HepG2 (cell line): ENCODE measurements around the gene FASTKD1. TPM values are rescaled to one million over a fixed set of nuclear protein-coding genes. Genes with fewer than 3 reads are reported as not detected.

ENCODE experiments used
- HMG20B ChIP-seq: conservative IDR thresholded peaks from 2 replicates; pipeline ENCODE4 v1.6.1; 2016; ENCODE audit warnings: missing genetic modification reagents, missing compliant biosample characterization
- NR2F6 ChIP-seq, 2 experiments: IDR thresholded peaks; 2 replicates each; pipeline ENCODE4 v1.6.1; 2016; ENCODE audit warnings: antibody characterized with exemption in 1 of 2, mild to moderate bottlenecking in 1 of 2
- SAP130 ChIP-seq: IDR thresholded peaks from 2 replicates; pipeline ENCODE4 v1.6.1; 2016; ENCODE audit warnings: low read depth
- SCMH1 ChIP-seq: sonication (generic); formaldehyde crosslinking; IDR thresholded peaks from 2 replicates; pipeline ENCODE4 v1.9.0; 2021; ENCODE audit warnings: missing genetic modification reagents, mild to moderate bottlenecking, borderline replicate concordance
- TMF1 ChIP-seq: sonication (generic); formaldehyde crosslinking; IDR thresholded peaks from 2 replicates; pipeline ENCODE4 v1.8.1; 2022; ENCODE audit warnings: low read depth, missing genetic modification reagents
- ZNF10 ChIP-seq: sonication (generic); formaldehyde crosslinking; IDR thresholded peaks from 2 replicates; pipeline ENCODE4 v1.4.0; 2020; ENCODE audit warnings: mild to moderate bottlenecking, low read depth, missing genetic modification reagents, borderline replicate concordance
- ZNF12 ChIP-seq: sonication (generic); formaldehyde crosslinking; IDR thresholded peaks from 2 replicates; pipeline ENCODE4 v1.5.0; 2020; ENCODE audit warnings: missing genetic modification reagents
- ZNF432 ChIP-seq: sonication (generic); formaldehyde crosslinking; IDR thresholded peaks from 2 replicates; pipeline ENCODE4 v1.5.0; 2020; ENCODE audit warnings: missing genetic modification reagents, mild to moderate bottlenecking, borderline replicate concordance
- ZNF557 ChIP-seq: sonication (generic); formaldehyde crosslinking; IDR thresholded peaks from 2 replicates; pipeline ENCODE4 v1.4.0; 2020; ENCODE audit warnings: missing genetic modification reagents
- ZNF605 ChIP-seq: sonication (generic); formaldehyde crosslinking; IDR thresholded peaks from 2 replicates; pipeline ENCODE4 v1.8.0; 2022; ENCODE audit warnings: mild to moderate bottlenecking, missing genetic modification reagents
- ZNF768 ChIP-seq: sonication (generic); formaldehyde crosslinking; IDR thresholded peaks from 2 replicates; pipeline ENCODE4 v1.4.0; 2020; ENCODE audit warnings: missing genetic modification reagents
- ZSCAN9 ChIP-seq: IDR thresholded peaks from 2 replicates; pipeline ENCODE4 v1.6.1; 2016; ENCODE audit warnings: borderline replicate concordance
- polyA plus RNA-seq, 8 experiments: library from polyadenylated mRNA; depleted of rRNA in 3 of 8; stranded (reverse) in 7 of 8; unstranded in 1 of 8; fragments of >200 nt; fragmentation: Illumina TruSeq in 4 of 8; extraction: Trizol in 4 of 8; gene quantifications; 2 replicates each; pipeline versions ENCODE4 v1.2.1 to v1.2.3, GENCODE V29; 2011 to 2016; ENCODE audit warnings: low read depth in 4 of 8, missing spikeins in 1 of 8, mixed read lengths in 1 of 8; ENCODE audit not compliant: insufficient read depth in 1 of 8
- total RNA-seq, 5 experiments: library from RNA; depleted of rRNA; stranded (reverse); fragments of >200 nt; fragmentation: Illumina TruSeq; extraction: Trizol; gene quantifications; 2 replicates each; pipeline ENCODE4 v1.2.3, GENCODE V29; 2016; ENCODE audit warnings: low read depth in 1 of 5
- TF ChIP-seq, protein P1 (sequence below): sonication (generic); formaldehyde crosslinking; IDR thresholded peaks from 2 replicates; pipeline ENCODE4 v1.4.0; 2020; ENCODE audit warnings: missing genetic modification reagents, borderline replicate concordance
- TF ChIP-seq, protein P2 (sequence below): sonication (generic); formaldehyde crosslinking; IDR thresholded peaks from 2 replicates; pipeline ENCODE4 v1.5.0; 2020; ENCODE audit warnings: mild to moderate bottlenecking, missing genetic modification reagents, borderline replicate concordance
- TF ChIP-seq, protein P3 (sequence below): sonication (generic); formaldehyde crosslinking; IDR thresholded peaks from 2 replicates; pipeline ENCODE4 v1.5.0; 2020; ENCODE audit warnings: missing genetic modification reagents
- TF ChIP-seq, protein P4 (sequence below): sonication (generic); IDR thresholded peaks from 2 replicates; pipeline ENCODE4 v1.6.1; 2016; ENCODE audit warnings: low read depth, borderline replicate concordance
- TF ChIP-seq, protein P5 (sequence below): IDR thresholded peaks from 2 replicates; pipeline ENCODE4 v1.6.1; 2018; ENCODE audit warnings: missing genetic modification reagents, mild to moderate bottlenecking, missing compliant biosample characterization

Gene FASTKD1
- total and polyA plus RNA-seq, 2 of the 13 experiments (the other 11 are each of a cell fraction or from before 2014, with no cell fraction given) = 35.0 to 38.0 TPM

DNA sequence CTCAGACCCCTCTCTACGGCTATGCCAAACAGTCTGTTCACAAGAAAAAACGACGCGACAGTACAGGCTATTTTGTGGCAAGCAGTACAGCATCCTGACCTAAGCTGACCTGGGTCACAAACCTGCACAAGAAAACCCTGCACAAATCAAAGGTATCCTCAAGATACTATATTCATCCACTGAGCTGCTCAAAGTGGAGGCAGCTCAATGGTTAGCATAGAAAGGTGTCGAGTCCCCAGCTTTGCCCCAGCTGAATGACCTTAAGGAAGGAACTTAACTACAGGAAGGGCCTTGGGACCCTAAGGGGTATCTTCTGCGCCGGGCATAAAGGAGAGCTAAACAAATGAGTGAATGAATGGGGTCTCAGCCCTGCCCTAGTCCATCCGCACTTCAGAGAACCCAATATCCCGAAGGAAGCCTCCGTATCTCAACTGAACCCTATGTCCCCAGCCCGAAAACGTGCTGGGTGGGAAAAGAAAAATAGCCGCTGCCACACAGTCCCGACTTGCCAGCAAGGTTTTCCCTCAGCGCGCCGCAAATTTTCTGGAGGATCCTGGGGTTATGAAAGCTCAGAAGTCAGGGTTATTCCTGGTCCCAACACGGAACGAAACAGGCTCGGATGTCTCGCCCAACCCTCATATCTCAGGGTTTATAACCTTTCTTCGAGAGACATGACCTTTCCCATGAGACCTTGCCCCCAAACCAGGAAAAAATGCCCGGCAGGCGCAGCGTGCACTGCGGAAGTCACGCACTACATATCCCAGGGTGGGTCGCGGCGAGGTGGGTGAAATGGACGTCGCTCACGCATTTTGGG lies at the start of gene FASTKD1 (continued):
- TF ChIP-seq, protein P1, sequence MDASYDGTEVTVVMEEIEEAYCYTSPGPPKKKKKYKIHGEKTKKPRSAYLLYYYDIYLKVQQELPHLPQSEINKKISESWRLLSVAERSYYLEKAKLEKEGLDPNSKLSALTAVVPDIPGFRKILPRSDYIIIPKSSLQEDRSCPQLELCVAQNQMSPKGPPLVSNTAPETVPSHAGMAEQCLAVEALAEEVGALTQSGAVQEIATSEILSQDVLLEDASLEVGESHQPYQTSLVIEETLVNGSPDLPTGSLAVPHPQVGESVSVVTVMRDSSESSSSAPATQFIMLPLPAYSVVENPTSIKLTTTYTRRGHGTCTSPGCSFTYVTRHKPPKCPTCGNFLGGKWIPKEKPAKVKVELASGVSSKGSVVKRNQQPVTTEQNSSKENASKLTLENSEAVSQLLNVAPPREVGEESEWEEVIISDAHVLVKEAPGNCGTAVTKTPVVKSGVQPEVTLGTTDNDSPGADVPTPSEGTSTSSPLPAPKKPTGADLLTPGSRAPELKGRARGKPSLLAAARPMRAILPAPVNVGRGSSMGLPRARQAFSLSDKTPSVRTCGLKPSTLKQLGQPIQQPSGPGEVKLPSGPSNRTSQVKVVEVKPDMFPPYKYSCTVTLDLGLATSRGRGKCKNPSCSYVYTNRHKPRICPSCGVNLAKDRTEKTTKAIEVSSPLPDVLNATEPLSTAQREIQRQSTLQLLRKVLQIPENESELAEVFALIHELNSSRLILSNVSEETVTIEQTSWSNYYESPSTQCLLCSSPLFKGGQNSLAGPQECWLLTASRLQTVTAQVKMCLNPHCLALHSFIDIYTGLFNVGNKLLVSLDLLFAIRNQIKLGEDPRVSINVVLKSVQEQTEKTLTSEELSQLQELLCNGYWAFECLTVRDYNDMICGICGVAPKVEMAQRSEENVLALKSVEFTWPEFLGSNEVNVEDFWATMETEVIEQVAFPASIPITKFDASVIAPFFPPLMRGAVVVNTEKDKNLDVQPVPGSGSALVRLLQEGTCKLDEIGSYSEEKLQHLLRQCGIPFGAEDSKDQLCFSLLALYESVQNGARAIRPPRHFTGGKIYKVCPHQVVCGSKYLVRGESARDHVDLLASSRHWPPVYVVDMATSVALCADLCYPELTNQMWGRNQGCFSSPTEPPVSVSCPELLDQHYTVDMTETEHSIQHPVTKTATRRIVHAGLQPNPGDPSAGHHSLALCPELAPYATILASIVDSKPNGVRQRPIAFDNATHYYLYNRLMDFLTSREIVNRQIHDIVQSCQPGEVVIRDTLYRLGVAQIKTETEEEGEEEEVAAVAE (CRISPR knock-in tag) = peak; percentile 96; the same call in 1 of the 2 replicates
- TF ChIP-seq ZNF557 (CRISPR knock-in tag) (peak; percentile 62; the same call in 1 of the 2 replicates), SCMH1 (CRISPR knock-in tag) (no peak), SAP130 (CRISPR knock-in tag) (peak; percentile 99), ZNF432 (no peak), ZSCAN9 (CRISPR knock-in tag) (peak; percentile 39; the same call in 1 of the 2 replicates), ZNF12 (CRISPR knock-in tag) (no peak), NR2F6 (IDR thresholded peaks at IDR 0.05) (peak; percentile 100), NR2F6 (CRISPR knock-in tag; IDR thresholded peaks at IDR 0.05) (peak; percentile 100), ZNF605 (CRISPR knock-in tag) (peak; percentile 98), ZNF768 (CRISPR knock-in tag) (no peak), HMG20B (CRISPR knock-in tag) (peak; percentile 59; the same call in 1 of the 2 replicates), TMF1 (CRISPR knock-in tag) (no peak), ZNF10 (CRISPR knock-in tag) (no peak)
- TF ChIP-seq, protein P2, sequence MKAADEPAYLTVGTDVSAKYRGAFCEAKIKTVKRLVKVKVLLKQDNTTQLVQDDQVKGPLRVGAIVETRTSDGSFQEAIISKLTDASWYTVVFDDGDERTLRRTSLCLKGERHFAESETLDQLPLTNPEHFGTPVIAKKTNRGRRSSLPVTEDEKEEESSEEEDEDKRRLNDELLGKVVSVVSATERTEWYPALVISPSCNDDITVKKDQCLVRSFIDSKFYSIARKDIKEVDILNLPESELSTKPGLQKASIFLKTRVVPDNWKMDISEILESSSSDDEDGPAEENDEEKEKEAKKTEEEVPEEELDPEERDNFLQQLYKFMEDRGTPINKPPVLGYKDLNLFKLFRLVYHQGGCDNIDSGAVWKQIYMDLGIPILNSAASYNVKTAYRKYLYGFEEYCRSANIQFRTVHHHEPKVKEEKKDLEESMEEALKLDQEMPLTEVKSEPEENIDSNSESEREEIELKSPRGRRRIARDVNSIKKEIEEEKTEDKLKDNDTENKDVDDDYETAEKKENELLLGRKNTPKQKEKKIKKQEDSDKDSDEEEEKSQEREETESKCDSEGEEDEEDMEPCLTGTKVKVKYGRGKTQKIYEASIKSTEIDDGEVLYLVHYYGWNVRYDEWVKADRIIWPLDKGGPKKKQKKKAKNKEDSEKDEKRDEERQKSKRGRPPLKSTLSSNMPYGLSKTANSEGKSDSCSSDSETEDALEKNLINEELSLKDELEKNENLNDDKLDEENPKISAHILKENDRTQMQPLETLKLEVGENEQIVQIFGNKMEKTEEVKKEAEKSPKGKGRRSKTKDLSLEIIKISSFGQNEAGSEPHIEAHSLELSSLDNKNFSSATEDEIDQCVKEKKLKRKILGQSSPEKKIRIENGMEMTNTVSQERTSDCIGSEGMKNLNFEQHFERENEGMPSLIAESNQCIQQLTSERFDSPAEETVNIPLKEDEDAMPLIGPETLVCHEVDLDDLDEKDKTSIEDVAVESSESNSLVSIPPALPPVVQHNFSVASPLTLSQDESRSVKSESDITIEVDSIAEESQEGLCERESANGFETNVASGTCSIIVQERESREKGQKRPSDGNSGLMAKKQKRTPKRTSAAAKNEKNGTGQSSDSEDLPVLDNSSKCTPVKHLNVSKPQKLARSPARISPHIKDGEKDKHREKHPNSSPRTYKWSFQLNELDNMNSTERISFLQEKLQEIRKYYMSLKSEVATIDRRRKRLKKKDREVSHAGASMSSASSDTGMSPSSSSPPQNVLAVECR (CRISPR knock-in tag) = peak; percentile 89; the same call in 1 of the 2 replicates
- TF ChIP-seq, protein P3, sequence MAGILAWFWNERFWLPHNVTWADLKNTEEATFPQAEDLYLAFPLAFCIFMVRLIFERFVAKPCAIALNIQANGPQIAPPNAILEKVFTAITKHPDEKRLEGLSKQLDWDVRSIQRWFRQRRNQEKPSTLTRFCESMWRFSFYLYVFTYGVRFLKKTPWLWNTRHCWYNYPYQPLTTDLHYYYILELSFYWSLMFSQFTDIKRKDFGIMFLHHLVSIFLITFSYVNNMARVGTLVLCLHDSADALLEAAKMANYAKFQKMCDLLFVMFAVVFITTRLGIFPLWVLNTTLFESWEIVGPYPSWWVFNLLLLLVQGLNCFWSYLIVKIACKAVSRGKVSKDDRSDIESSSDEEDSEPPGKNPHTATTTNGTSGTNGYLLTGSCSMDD = no peak
- TF ChIP-seq, protein P4, sequence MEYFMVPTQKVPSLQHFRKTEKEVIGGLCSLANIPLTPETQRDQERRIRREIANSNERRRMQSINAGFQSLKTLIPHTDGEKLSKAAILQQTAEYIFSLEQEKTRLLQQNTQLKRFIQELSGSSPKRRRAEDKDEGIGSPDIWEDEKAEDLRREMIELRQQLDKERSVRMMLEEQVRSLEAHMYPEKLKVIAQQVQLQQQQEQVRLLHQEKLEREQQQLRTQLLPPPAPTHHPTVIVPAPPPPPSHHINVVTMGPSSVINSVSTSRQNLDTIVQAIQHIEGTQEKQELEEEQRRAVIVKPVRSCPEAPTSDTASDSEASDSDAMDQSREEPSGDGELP = no peak
- TF ChIP-seq, protein P5, sequence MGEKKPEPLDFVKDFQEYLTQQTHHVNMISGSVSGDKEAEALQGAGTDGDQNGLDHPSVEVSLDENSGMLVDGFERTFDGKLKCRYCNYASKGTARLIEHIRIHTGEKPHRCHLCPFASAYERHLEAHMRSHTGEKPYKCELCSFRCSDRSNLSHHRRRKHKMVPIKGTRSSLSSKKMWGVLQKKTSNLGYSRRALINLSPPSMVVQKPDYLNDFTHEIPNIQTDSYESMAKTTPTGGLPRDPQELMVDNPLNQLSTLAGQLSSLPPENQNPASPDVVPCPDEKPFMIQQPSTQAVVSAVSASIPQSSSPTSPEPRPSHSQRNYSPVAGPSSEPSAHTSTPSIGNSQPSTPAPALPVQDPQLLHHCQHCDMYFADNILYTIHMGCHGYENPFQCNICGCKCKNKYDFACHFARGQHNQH (CRISPR knock-in tag) = peak; percentile 96
